GM19467 (cell line): ENCODE measurements around the gene GRB10.

Experiments used
- ATAC-seq: cut with Tn5 transposase; IDR thresholded peaks from one replicate; pipeline ENCODE4 v1.9.1; 2021; ENCODE audit warnings: mild to moderate bottlenecking, moderate library complexity; ENCODE audit not compliant: unreplicated experiment

Gene GRB10

GRCh38 chr7:50674896-50675835 is 107.5 kb downstream of the GRB10 start:
- no peak for ATAC-seq

DNA sequence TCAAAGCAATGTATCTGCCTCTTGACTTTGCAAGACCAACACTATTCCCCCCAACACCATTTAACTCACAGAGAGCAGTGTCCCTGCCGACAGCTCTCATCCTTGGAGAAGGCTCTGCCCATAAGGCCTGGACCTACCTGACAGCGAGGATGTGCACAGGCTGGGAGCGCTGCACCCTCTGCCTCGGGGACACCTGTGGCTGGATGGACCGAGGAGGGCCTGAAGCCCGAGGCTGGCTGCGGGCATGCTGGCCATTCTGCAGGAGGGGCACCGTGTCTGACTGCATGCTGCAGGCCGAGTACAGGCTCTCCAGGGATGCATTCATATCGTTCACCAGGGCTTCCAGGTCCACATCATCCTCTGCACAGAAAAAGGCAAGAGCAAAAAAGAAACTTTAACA is 108.4 kb downstream of the GRB10 start:
- no peak for ATAC-seq

DNA sequence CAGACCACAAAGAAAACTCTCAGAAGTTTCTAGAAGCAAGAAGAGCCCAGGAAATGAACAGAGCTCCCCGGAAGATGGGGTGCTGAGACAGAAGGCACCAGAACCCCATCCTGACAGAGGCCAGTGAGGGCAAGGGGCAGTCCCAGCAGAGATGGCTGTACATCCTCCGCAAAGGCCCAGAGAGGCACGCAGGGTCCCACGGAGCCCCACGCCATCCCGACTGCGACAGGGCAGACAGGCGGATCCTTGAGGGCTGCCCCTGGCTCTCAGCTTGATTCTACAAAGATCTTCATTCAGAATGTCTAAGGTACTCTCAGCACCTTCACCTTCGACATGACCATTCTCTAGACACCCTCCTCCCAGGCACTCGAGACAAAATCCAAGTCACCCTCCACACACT is 109.6 kb downstream of the GRB10 start:
- no peak for ATAC-seq

DNA sequence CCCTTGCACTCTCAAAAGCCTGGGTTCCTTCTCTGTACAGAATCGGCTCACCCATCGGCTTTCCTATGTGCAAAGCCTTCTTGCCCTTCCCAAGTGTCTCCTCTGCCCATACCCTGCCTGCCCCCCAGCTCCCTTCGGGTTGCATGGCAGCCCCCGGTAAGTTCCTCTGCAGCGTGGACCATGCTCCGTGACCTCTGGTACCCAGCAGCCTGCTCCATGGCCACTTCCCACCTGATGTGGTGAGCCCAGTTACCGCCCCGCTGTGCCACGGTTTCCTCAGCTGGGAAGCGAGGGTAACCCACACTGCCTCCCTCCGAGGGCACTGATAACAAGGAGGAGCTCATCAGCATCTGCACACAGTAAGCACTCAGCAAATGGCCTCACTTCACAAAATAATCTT is 110.7 kb downstream of the GRB10 start:
- ATAC-seq: no peak

DNA sequence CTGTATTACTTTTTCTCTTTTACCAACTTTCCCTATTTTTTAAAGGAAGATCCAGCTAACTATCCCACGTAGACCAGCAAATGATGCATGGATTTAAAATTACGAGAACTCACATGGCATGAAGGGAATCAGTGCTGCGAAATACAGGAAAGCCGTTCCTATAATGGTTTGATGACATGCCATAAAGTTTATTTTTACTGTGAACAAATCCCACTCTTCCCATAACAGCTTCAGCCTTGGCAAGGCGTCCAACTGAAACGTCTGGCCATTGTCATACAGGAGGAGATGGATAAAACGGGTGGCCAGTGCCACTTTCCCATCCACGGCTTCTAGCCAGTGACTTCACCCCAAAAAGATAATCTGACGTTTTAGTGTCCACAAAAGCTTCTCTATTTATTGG is 111.3 kb downstream of the GRB10 start:
- no peak for ATAC-seq

- ATAC-seq: no peak
Observed at GRCh38 chr7:50669890-50670289, 112.8 kb downstream of the GRB10 start.

- no peak for ATAC-seq
Observed at GRCh38 chr7:50667789-50668226, 114.9 kb downstream of the GRB10 start.

DNA sequence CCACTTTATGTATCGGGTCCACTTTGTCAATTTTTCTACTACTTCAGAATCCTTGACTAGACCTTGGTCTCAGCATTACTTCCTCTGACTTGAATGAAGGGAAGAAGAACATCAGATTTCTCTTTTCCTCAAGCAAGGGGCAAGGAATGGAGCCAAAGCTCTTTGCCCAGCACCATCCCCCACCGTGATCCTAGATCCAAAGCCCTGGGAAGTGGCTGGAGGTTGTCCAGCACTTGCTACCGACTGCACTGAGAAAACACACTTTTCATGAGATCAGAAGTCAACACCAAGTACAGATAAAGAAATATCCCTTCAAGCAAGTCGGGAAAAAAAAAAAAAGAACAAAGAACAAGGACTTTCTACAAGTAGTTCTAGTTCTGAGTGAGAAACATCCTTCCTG is 115.4 kb downstream of the GRB10 start:
- ATAC-seq: no peak

GRCh38 chr7:50666124-50666496 is 116.6 kb downstream of the GRB10 start:
- no peak for ATAC-seq

- no peak for ATAC-seq
Observed at GRCh38 chr7:50665403-50666123, 117.1 kb downstream of the GRB10 start.

- ATAC-seq: no peak
Observed at GRCh38 chr7:50664937-50665336, 117.8 kb downstream of the GRB10 start.

DNA sequence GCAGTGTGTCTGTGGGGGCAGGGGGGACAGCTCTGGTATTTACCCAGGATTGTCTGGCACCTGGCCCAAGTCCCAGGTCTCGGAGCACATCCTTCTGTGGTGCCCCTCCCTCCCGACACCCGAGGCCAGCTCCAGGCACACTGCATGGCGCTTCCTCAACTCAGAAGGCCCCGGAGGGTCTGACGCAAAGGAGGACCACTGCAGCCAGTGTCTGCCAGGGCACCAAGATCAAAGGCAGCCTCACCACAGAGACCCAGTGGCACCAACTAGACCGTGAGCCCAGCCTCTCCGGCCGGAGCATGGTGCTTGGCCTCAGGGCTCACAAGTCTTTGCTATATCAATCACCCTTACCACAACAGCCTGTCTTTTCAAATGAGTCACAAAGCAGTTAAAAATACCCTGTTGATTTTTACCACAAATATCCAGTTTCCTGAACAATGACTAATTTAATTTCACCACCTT is 118.2 kb downstream of the GRB10 start:
- ATAC-seq: peak; percentile 44

GRCh38 chr7:50663396-50664102 is 119.1 kb downstream of the GRB10 start:
- ATAC-seq: no peak

DNA sequence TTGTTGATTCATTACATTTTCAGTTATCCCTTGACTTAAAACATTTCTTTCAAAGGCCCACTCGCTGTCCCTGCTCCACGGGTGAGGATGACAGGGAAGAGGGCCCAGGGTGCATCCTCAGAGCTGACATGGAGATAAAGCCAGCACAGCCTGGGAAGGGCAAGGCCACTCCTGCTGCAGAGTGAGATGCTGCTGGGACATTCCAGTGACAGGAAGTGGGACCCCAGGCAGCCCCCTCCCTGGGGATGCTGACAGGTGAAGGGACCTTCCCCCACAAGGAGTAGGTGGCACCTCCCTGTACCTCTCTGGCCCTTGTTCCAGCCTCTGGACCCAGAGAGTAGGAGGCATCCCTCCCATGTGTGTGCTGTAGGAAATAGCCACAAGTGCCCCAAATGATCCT is 119.7 kb downstream of the GRB10 start:
- ATAC-seq: no peak

GRCh38 chr7:50662041-50662694 is 120.5 kb downstream of the GRB10 start:
- ATAC-seq: no peak

DNA sequence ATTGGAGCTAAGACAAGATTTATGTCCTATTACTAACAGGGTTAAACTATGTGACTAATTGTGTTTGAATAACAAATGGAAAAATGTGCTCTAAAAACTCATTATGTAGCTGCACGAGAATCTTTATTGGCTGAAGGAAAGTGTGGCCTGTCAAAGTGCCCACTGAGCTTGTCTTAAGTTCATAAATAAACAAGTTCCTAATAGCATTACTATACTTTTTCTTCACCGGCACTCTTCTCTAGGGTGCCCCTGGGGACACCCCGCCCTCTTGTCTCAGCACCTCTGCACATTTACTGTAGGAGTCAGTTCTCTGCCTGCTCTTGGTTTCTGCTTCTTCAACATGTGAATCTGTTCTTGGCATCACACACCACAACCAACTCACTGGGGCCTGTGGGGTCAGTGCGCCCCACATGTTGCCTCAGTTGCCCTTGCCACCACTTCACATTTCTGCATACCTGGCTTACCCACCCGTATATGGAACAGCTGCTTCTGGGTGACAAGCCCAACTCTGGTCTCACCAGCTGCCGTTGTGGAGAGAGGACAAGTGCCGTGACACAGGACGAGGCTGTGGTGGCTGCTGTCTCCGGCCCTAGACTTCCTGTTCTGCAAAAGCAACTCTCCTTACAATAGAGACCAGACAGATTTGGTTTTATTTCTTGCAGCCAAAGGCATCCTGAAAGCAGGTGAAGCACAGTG is 121.2 kb downstream of the GRB10 start:
- peak; percentile 54 for ATAC-seq

DNA sequence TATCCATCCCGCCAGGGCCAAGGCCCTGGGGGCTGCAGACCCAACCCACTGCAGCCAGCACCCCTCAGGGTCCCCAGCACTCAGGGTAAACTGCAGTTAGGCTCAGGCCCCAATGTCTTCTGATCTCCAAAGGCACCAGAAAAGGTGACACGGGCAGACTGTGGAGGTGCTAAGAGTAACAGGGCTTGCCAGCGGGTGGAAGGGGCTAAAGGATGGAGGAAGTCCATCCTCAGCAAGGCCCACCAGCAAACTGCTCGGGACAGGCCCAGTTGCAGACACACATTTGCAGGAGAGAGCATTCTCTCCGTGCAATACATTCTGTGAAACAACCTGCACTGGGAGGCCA is 121.9 kb downstream of the GRB10 start:
- no peak for ATAC-seq

DNA sequence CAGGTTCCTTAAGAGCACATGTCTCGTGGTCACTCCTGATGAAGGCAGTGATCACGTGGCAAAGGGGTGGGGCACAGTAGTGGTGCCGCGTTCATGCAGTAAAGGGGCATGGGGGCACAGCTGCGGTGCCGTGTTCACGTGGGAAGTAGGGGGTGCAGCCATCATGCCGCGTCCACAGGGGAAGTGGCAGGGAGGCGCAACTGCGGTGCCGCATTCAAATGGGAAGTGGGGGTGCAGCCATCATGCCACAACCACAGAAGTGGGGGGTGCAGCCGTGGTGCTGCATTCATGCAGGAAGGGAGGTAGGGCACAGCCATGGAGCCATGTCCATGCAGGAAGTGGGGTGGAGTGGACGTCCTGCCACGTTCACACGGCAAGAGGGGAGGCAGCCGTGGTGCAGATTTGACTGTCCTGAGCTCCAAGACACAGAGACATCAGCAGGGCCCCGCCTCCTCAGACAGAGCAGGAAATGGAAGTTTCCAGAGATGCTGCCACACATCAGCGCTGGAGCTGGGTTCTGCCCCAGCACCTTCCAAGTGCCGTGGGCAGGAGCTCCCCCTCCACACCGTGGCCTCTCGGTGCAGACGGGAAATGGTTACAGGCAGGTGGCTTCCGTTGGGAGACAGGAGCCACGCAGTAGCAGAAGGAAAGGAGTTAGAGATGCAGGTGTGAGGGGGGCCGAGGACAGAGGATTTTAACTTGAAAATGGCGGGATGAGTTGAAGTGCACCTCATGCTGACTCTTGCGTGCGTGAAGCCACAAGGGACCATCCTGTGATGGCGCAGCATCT is 122.5 kb downstream of the GRB10 start:
- ATAC-seq: peak; percentile 28

GRCh38 chr7:50659329-50659965 is 123.2 kb downstream of the GRB10 start:
- no peak for ATAC-seq
